ENCODE measurements around the gene CTNNA2. TPM values are rescaled to one million over a fixed set of nuclear protein-coding genes. Genes with fewer than 3 reads are reported as not detected.

CTNNA2 gene
- total RNA-seq, 2 donors from 2014 or later = not detected

DNA sequence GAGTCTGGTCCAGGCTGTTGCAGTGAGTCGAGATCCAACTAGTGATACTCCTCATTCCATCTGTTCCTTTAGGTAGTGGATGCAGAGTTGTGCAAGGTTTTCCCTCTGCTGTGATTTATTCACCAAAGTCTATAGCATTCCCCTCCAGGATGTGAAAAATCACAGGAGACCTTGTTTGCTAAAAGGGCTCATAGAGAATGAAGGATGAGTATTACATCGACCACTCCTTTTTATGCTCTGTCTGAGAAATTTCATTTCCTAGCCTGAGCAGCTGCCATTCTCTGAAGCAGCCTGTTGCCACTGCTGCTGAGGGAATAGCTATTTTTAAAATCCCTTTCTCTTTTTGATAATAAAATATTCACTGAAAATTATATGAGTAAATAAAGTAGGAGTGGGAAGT is 925.8 kb downstream of the CTNNA2 start:
- intact Hi-C loops (cut with DNase I) = no loop called here
- DNase-seq (ENCODE audit: low spot score) = no peak

DNA sequence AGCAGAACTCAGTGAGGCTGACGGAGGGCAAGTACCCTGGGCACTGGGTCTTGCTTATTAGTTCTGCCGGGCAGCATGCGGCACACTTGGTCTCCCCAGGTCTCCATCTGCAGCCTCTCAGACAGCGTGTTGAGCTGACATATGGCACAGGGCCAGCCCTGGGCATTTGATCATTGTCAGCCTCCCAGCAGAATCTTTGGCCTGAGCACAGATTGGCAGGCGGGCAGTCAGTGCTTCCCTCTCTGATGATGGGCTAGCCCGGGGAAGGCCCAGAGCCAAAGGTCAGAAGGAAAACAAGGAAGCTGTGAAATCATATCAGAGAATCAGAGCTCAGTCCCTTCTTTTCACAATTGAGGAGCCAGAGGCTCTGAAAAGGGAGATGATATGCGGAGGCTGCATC is 941.8 kb downstream of the CTNNA2 start:
- peak; percentile 73 for DNase-seq (ENCODE audit: low spot score)
- intact Hi-C loops (cut with DNase I) = no loop called here

DNA sequence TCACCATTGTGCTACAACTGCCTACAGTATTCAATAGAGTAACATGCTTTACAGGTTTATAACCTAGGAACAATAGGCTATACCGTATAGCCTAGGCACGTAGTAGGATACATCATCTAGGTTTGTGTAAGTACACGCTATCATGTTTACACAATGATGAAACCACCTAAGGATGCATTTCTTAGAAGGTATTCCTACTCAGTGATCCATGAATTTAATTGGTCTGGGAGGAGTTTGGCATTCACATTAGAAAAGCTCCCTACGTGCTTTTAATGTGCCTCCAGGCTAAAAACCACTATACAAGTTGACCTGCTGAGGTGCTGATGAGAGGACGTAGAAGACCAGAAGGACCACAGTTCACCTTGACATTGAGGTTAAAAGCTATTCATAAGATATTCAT is 946.2 kb downstream of the CTNNA2 start:
- no peak for DNase-seq (ENCODE audit: low spot score)
- intact Hi-C loops (cut with DNase I) = no loop called here

DNA sequence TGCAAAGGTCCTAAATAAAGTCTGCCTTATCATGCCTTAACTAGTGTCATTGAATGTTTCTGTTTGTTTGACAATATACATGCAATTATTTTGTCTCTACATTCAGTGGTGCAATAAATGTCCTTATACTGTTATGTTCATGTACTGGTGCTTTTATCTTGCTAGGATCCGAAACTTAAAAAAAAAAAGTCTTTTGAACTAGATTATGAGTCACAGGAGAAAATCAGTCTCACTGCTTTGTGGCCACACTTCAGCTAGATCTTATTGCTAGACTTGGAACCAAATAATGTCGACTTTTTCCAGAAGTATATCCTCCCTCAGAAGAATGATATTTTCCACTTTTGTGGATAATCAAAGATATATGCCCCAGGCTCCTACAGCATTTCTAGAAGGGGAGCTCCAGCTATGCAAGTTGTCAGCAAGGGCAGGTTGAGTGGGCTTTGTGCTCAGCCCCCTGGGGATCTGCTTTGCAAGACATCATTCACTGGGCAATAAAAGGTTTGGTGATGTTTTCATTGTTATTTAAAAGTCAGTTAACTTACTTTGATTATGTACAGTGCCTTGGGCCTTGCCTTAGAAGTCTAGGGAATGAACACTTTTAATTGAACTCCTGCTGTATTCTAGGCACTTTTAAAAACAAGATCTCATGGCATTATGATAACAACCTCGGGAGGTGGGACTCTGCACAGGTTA is 948.8 kb downstream of the CTNNA2 start:
- intact Hi-C loops (cut with DNase I) = loop anchor here in 1 of 2 donors (5.0 kb wide), 1 partner anchor 1229 kb away; no protein-coding TSS in a partner anchor

DNA sequence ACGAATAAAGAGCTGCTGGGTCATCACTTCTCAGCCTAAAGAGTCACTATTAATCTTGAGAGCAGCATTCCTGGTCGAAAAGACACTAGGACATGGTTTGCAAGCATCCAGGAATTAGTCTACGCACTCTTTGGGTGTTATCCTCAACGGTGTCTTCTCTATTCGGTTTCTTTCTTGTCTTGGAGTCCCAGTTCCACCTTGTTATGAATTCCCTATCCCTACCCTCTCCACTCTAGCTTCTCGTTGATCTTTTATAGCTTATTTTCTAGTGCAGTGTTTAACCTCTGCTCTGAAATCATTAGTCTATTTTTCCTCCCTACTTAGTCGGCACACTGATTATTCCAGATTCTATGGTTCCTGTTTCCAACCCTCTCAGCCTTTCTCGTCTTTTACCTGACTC is 949.8 kb downstream of the CTNNA2 start:
- intact Hi-C loops (cut with DNase I) = loop anchor here in 1 of 2 donors (5.0 kb wide), 1 partner anchor 1230 kb away; no protein-coding TSS in a partner anchor
- DNase-seq (ENCODE audit: low spot score) = no peak

More for the DNA sequence above, 948.8 kb downstream of the CTNNA2 start:
- no peak for DNase-seq (ENCODE audit: low spot score)

DNA sequence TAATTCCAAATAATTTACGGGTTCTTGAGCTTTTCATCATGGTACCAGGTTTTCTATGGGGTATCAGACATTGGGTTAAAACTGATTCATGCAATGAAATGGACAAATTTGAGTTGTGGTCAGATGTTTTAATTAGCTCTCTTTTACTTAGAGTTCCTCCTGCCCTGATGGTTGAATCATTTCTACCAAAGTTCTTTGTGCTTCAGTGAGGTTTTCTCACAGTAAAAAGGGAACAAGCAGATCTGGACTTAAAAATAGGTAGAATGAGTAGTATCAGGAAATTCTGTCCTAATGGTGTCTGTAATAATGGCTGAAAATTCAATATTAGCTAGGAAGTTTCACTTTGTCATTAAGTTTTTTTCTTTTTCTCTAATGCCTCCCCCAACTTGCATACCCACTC is 951.4 kb downstream of the CTNNA2 start:
- intact Hi-C loops (cut with DNase I) = loop anchor here in 1 of 2 donors (5.0 kb wide), 1 partner anchor 1232 kb away; no protein-coding TSS in a partner anchor
- DNase-seq (ENCODE audit: low spot score) = no peak

DNA sequence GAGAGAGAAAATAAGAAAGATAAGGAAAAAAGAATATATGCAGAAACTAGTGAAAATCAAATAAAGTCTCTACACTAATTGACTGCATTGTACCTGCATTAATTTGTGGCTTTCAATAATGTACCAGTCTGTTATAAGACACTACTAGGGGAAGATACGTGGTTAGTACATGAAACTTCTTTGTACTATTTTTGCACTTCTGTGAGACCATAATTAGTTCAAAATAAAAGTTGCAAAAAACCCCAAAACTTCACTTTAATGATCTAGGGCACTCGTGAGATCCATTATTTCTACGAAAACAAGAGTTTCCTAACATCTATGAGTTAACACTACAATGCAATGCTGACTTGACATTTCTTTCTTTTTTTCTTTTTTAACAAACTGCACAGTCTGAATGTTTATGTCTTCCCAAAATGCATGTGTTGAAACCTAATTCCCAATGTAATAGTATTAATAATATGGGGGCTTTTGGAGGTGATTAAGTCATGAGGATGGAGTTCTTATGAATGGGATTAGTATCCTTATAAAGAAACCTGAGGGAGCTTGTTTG is 954.5 kb downstream of the CTNNA2 start:
- no peak for DNase-seq (ENCODE audit: low spot score)
- intact Hi-C loops (cut with DNase I) = no loop called here

DNA sequence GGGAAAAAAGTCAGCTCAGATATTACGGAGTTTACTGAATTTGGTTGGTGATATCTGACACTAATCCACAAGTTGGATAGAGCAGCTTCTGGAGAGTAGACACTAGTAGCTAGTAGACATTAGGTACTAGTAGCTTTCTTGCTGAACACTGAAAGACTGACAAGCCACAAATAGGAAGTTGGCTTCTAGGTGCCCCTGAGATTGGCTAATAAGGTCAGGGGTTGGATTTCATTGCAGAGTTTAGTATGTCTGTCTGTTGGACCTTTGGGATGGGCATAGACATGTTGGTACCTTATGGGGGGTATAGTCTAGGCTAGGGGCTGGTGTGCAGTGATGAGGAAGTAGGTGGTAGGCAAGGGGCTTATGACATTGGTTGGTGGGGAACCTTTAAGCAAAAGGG is 956.6 kb downstream of the CTNNA2 start:
- intact Hi-C loops (cut with DNase I) = no loop called here
- DNase-seq (ENCODE audit: low spot score) = no peak

DNA sequence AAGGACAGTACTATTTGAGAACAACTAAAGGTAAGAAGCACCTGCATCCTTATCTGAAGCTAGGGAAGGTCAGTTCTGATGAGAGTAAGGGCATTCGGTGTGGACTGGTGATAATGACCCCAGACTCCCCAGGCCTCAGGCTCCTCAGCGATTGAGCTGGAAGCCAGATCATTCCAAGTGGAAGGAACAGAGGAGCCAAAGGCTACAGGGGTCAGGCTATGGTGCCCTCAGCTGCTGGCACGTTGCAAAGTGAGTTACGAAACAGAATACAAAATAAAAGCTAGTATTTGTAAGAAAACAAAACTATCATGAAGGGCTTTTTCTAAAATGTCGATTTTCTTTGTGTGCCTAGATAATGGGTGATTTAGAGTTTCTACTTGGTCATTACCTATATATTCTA is 960.2 kb downstream of the CTNNA2 start:
- DNase-seq (ENCODE audit: low spot score) = no peak
- intact Hi-C loops (cut with DNase I) = no loop called here

DNA sequence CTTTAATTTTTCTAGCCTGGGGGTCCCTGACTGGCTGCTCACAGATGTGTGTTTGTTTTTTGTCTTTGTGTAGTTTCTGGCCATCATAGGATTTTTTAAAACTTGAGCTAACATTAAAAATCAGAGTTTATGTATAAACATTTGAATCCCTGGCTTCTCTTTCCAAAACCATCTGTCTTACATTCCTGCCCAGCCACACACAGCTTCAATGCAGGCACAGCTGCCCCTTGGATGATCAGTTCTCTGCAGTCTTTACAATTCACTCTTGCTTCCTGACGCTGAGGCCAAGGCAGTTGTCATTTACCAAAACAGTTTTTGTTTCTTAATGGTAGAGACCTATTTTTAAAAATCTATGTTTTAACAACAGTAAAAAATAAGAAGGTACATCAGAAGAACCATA is 960.9 kb downstream of the CTNNA2 start:
- intact Hi-C loops (cut with DNase I) = no loop called here

DNA sequence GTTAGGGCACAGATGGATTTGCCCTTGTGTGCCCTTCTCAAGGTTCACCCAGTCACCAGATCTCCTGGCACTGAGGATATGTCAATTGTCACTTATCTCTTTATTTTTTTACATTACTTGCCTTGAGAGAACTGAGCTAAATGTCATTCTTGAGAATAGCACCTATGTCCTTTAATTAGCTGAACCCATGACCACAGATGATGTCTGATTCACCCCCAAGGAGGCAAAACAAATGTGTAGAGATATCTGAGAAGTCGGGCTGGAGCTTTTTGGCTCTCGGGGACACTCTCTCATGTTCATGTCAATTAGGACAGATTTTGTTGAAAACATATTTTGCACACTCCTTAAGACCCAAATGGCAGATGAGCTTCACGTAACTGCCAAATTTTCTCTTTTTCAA is 963.1 kb downstream of the CTNNA2 start:
- DNase-seq (ENCODE audit: low spot score) = no peak
- intact Hi-C loops (cut with DNase I) = no loop called here

More for the DNA sequence above, 960.9 kb downstream of the CTNNA2 start:
- no peak for DNase-seq (ENCODE audit: low spot score)

DNA sequence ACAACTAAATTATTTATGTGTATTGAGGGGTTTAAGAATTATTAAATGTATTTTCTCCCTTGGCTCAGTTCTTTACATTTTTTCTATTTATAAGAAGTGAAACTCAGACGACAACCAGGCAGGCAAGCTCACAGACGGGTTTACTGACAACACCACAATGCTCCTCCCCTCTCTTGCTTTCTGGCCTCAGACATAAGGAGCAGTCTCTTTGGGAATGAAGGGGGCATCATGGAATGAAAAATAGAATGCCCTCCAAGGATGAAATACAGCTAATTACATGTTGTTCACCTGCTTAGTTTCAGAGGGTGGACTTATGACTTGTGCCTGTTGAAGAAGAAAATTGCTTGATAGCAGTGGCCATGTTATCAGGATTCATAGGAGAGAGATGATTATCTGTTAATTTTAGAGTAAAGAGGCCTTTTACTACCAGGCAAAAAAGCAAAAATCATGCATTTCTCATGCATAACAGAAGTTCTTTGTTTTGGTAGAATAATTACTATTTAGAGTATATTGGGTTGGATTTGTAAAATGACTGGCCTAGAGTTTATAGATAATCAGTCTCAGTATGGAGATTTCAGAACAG is 963.8 kb downstream of the CTNNA2 start:
- no peak for DNase-seq (ENCODE audit: low spot score)
- intact Hi-C loops (cut with DNase I) = no loop called here

DNA sequence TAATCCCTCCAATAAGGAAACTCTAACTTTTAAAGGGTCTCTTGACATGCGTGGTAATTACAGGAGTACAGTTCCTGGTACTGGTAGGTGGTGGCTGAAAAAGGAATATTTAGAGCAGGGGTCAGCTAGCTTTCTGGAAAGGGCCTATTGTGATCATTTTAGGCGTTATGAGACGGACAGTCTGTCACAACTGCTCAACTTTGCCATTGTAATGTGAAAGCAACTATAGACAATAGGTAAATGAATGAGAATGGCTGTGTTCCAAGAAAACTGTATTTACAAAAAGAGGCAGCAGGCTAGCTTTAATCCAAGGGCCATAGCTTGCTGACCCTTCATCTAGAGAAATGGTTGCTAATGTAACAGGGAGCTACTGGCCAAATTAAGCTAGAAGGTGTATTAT is 969.4 kb downstream of the CTNNA2 start:
- intact Hi-C loops (cut with DNase I) = no loop called here
- DNase-seq (ENCODE audit: low spot score) = no peak

DNA sequence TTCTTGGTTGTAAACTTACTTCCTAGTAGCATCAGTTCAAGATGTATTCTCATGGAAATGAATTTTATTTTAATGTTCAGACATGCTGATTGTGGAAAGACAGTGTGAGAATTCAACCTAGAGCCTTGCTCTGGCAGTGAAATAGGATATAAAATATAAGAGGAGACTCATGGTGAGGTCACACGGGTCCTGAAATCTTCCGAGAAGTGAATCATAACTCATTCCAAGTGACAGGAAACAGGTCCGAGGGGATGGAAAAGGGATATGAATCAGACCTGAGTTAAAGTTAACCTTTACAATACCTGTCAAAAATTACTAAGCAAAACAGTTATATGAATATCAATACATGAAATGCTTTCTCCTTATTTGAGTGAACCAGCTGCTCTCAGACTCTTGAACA is 976.9 kb downstream of the CTNNA2 start:
- no peak for DNase-seq (ENCODE audit: low spot score)
- intact Hi-C loops (cut with DNase I) = no loop called here

DNA sequence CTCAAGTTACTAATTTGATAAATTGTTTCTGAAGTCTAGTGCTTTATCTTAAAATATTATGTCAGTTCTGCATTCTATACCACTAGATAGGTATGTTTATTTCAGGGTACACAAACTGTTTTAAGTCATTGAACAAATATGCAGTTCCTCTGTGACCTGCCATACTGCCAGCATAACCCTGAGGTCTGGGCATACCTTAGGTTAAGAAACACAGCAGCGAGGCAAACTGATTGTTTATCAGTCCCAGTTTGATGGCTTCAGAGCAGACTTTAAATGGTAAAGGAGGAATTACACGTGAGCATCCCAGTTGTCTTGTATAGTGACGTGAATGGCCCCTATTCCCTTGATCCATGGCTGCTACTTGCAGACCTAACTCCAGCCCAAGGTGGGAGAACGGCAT is 978.1 kb downstream of the CTNNA2 start:
- intact Hi-C loops (cut with DNase I) = no loop called here
- no peak for DNase-seq (ENCODE audit: low spot score)

DNA sequence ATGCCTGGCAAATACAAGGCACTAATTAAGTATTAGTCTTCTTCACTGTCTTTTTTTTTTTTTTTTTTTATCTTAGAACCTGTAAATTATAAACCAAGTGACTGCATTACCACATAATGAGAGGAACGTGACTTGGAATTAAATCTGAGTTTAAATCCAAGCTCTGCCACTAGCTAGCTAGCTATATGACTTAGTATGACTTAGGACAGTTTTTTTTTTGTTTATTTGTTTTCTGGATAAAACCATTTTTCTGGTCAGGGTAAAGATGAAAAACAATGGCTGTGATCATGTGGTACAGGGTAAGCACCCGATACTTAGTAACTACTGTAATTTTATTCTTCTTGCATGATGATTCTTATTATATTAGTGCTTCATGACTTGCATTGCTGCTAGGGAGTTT is 983.5 kb downstream of the CTNNA2 start:
- intact Hi-C loops (cut with DNase I) = no loop called here
- no peak for DNase-seq (ENCODE audit: low spot score)

DNA sequence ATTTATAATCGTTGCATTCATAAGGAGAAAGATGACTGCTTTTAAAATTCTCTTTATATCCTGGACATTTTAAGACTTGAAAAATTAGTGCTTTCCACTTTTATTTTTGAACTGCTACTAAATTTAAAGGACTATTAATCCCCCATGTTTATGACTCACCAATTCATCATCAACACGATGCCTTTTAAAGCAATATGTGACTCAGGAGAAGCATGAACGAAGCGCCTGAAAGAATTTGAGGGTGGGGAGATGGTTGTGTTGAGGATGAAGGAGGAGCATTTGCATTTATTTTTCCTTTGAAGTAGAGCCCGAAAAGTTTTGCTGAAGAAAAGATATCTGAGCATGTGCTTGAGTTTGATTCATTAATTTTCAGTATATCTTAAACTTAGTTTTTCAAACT is 983.9 kb downstream of the CTNNA2 start:
- DNase-seq (ENCODE audit: low spot score) = no peak
- intact Hi-C loops (cut with DNase I) = no loop called here

DNA sequence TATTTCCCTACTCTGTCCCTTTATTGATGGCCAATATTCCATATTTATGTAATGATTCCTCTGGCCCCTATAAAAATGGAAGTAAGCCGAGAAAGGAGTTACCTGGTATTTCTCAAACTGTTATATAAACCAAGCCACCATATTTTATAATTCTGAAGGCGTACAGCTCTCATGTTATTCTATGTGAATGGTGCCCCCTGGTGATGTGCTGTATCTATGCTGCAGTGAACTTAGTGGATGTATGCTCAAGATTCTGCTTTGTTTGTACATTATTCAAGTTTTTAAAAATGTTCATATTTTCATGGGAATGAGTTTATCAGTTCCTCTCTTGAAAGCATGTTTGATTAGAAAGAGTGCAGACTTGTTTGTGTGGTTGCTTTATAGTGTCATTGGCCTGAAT is 986.2 kb downstream of the CTNNA2 start:
- no peak for DNase-seq (ENCODE audit: low spot score)
- intact Hi-C loops (cut with DNase I) = no loop called here

DNA sequence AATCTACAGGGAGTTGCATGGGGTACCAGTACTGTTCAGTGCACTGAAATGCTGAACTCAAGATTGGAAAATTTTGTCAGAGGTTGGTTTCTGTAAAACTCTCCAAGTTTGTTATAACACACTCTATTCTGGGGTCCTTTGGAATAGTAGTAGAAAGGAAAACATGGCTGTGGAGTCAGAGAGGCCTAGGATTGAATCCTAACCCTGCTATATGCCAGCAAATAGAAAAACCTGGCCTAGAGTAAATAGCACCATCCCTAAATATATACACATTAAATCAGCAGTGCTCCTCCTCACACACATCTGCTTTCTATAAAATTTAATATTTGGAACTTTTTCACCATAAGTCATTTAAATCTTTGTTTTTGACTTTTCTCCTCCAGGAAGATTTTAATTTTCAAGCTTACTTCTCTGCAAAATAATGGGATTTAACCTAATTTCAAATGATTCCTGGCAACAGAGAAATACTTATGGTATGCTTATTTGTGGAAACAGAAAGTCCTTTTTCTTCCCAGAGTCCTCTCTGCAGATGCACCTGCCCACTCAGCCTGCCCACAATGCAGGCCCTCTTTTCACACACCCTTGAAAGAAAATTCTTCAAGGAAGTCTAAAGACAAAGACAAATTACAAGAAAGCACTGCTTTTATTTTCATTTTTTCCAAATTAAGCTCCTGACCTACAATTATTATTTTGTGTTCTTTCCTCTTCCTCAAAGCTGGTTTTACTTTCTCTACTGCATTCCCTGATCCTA is 989.2 kb downstream of the CTNNA2 start:
- intact Hi-C loops (cut with DNase I) = no loop called here
- no peak for DNase-seq (ENCODE audit: low spot score)

DNA sequence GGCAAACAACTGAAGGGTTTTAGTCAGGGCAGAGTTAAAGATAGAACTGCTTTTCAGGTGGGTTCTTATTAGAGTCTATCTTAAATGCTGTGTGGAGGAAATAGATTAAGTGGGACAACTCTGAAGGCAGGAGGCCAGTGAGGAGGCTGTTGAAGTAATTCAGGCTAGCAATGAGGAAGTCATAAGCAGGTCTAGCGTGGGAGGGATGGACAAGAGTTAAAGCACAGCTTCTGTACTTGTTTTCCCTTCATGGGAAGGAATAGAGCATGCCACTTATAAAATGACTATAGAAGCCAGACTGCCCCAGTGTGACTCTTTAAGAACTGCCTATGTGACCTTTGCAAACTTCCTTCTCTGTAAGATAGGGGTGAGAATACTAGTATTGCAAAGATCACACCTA is 993.7 kb downstream of the CTNNA2 start:
- DNase-seq (ENCODE audit: low spot score) = no peak
- intact Hi-C loops (cut with DNase I) = no loop called here

All from posterior vena cava (tissue), 2 donors.